MM.1S (cell line): ENCODE data around the gene MYLK4.

ENCODE experiments used
- DNase-seq: peaks from one replicate; pipeline ENCODE4 v3.0.0-alpha.2; 2015
- H2AFZ ChIP-seq: fragments of 300-600 bp; sonication (generic); 2 replicates; pipeline ENCODE4 v1.6.0; 2016; ENCODE audit warnings: antibody characterized with exemption, low read length
- H3F3A ChIP-seq: fragments of 300-600 bp; sonication (generic); 2 replicates; pipeline ENCODE4 v1.6.1; 2016; ENCODE audit warnings: mild to moderate bottlenecking, antibody characterized with exemption, low read length, moderate library complexity, mixed read lengths; ENCODE audit not compliant: insufficient read depth
- H3K27ac ChIP-seq: fragments of 300-600 bp; sonication (generic); 2 replicates; pipeline ENCODE4 v1.5.1; 2016; ENCODE audit warnings: mild to moderate bottlenecking, low read length
- H3K27me3 ChIP-seq: fragments of 300-600 bp; sonication (generic); replicated peaks from 2 replicates; pipeline ENCODE4 v1.6.0; 2016; ENCODE audit warnings: low read length; ENCODE audit not compliant: insufficient read depth
- H3K36me3 ChIP-seq: fragments of 300-600 bp; sonication (generic); replicated peaks from 2 replicates; pipeline ENCODE4 v1.6.1; 2016; ENCODE audit warnings: mild to moderate bottlenecking, low read length, mixed read lengths; ENCODE audit not compliant: insufficient read depth
- H3K4me1 ChIP-seq: fragments of 300-600 bp; sonication (generic); 2 replicates; pipeline ENCODE4 v1.6.1; 2016; ENCODE audit warnings: low read length, mixed read lengths
- H3K4me2 ChIP-seq: fragments of 300-600 bp; sonication (generic); 2 replicates; pipeline ENCODE4 v1.6.0; 2016; ENCODE audit warnings: low read depth, low read length
- H3K4me3 ChIP-seq: fragments of 300-600 bp; sonication (generic); 2 replicates; pipeline ENCODE4 v1.5.1; 2016; ENCODE audit warnings: low read length, mixed read lengths
- H3K79me2 ChIP-seq: fragments of 300-600 bp; sonication (generic); 2 replicates; pipeline ENCODE4 v1.6.1; 2016; ENCODE audit warnings: mixed run types, low read length, mixed read lengths
- H3K9ac ChIP-seq: fragments of 300-600 bp; sonication (generic); 2 replicates; pipeline ENCODE4 v1.6.1; 2016; ENCODE audit warnings: low read length, mixed read lengths
- H3K9me2 ChIP-seq: fragments of 300-600 bp; sonication (generic); replicated peaks from 2 replicates; pipeline ENCODE4 v1.6.1; 2016; ENCODE audit warnings: mild to moderate bottlenecking, low read length, mixed read lengths; ENCODE audit not compliant: insufficient read depth
- H3K9me3 ChIP-seq: fragments of 300-600 bp; sonication (generic); replicated peaks from 2 replicates; pipeline ENCODE4 v1.6.1; 2016; ENCODE audit warnings: mild to moderate bottlenecking, low read length, mixed read lengths; ENCODE audit not compliant: insufficient read depth
- H4K20me1 ChIP-seq: fragments of 300-600 bp; sonication (generic); 2 replicates; pipeline ENCODE4 v1.6.1; 2016; ENCODE audit warnings: mild to moderate bottlenecking, low read length, moderate library complexity, mixed read lengths; ENCODE audit not compliant: insufficient read depth
- CTCF ChIP-seq: fragments of 300-600 bp; sonication (generic); IDR thresholded peaks from 2 replicates; pipeline ENCODE4 v1.5.1; 2016; ENCODE audit warnings: antibody characterized with exemption, low read length, mixed read lengths
- EZH2 ChIP-seq: fragments of 300-600 bp; sonication (generic); optimal IDR thresholded peaks from 2 replicates; pipeline ENCODE3; 2017; ENCODE audit warnings: low read depth, mild to moderate bottlenecking, antibody characterized with exemption, low read length, mixed read lengths
- EZH2phosphoT487 ChIP-seq: fragments of 300-600 bp; sonication (generic); IDR thresholded peaks from 2 replicates; pipeline ENCODE4 v1.6.1; 2018; ENCODE audit warnings: antibody characterized with exemption, low read length

MYLK4 gene

GRCh38 chr6:2680264-2680922, 70.3 kb downstream of the MYLK4 start:
- Histone ChIP-seq H3K9me3 (no peaks in the 10 kb centered on the region), H4K20me1 (no peaks in the 10 kb centered on the region), H3K27ac (no peak overlapping the region), H3K4me2 (no peak overlapping the region), H3K27me3 (no peaks in the 10 kb centered on the region), H3K4me1 (no peaks in the 10 kb centered on the region), H3K4me3 (no peak overlapping the region), H3K9ac (no peak overlapping the region), H2AFZ (no peak overlapping the region), H3K9me2 (no peaks in the 10 kb centered on the region), H3K79me2 (no peaks in the 10 kb centered on the region), H3F3A (no peaks in the 10 kb centered on the region), H3K36me3 (no peaks in the 10 kb centered on the region)
- no peak for DNase-seq
- TF ChIP-seq CTCF (no peak), EZH2 (no peak), EZH2phosphoT487 (no peak)

DNA sequence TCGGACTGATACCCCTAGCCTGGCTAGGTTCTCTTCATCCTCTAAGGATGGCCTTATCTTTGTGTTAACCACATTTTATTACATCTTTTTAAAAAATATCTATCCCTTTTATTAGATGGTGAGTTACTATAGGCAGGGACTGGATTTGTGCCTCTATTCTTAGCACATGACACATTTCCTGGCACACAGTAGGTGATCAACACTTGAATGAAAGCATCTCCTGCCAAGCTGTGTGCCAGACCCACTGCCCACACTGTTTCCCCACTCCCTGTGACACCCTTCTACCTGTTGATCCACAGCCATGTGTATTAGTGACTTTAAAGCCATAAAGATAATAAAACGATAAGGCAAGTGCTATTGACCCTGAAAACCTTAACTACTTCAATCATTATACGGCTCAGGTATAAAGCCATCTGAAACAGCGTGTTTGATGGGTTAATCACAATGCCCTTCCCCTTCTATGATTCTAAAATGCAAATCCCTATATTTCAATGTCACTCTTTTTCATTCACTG, 73.6 kb downstream of the MYLK4 start:
- H2AFZ ChIP-seq: no peak overlapping the region
- no peaks in the 10 kb centered on the region for H3K79me2 ChIP-seq
- no peaks in the 10 kb centered on the region for H3K9me3 ChIP-seq
- no peaks in the 10 kb centered on the region for H4K20me1 ChIP-seq
- DNase-seq: no peak
- H3K36me3 ChIP-seq: no peaks in the 10 kb centered on the region
- no peak overlapping the region for H3K27ac ChIP-seq
- no peak overlapping the region for H3K4me3 ChIP-seq
- H3K4me2 ChIP-seq: no peak overlapping the region
- H3K4me1 ChIP-seq: no peaks in the 10 kb centered on the region
- no peaks in the 10 kb centered on the region for H3K27me3 ChIP-seq
- no peaks in the 10 kb centered on the region for H3F3A ChIP-seq
- H3K9me2 ChIP-seq: no peaks in the 10 kb centered on the region
- H3K9ac ChIP-seq: no peak overlapping the region
- TF ChIP-seq EZH2 (no peak), CTCF (no peak)

DNA sequence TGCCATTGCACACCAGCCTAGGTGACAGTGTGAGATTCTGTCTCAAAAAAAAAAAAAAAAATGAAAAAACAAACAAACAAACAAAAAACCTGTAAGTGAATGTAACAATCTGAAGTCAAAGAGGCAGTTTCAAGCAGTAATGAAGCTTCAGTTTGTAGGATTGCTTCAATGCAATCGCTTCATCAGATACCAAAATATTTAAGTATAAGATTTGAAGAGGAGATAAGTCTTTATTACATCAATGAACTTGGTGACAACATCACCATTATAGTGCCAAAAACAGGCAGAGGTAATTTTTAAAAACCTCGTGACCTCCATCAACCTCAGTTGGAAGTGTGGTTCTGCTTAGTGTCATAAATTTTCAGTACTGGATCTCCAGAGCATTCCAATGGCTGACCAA, 74.7 kb downstream of the MYLK4 start:
- no peak overlapping the region for H3K4me3 ChIP-seq
- H4K20me1 ChIP-seq: no peaks in the 10 kb centered on the region
- H3K36me3 ChIP-seq: no peaks in the 10 kb centered on the region
- no peak overlapping the region for H2AFZ ChIP-seq
- H3K27ac ChIP-seq: no peak overlapping the region
- H3K79me2 ChIP-seq: no peaks in the 10 kb centered on the region
- H3K9me3 ChIP-seq: no peaks in the 10 kb centered on the region
- no peak for DNase-seq
- TF ChIP-seq EZH2phosphoT487: no peak
- TF ChIP-seq EZH2: no peak
- no peak for TF ChIP-seq CTCF
- no peaks in the 10 kb centered on the region for H3K27me3 ChIP-seq
- H3K4me2 ChIP-seq: no peak overlapping the region
- H3K9ac ChIP-seq: no peak overlapping the region
- no peaks in the 10 kb centered on the region for H3K4me1 ChIP-seq
- H3K9me2 ChIP-seq: no peaks in the 10 kb centered on the region
- no peaks in the 10 kb centered on the region for H3F3A ChIP-seq
